ENCODE results near the gene PI16.

The PI16 gene

GRCh38 chr6:36999061-36999750 is 44.7 kb downstream of the PI16 start:
- peak in 30 of 58 donors; percentile 13 to 67 (median 38) for DNase-seq

GRCh38 chr6:36999751-37000125 is 45.2 kb downstream of the PI16 start:
- no peak for DNase-seq

- DNase-seq: no peak
Measured at GRCh38 chr6:37004044-37004980, 49.8 kb downstream of the PI16 start.

GRCh38 chr6:37005061-37005810 is 50.7 kb downstream of the PI16 start, which contains the start of gene FGD2:
Gene FGD2 (plus strand): TSS chr6:37005655. CDS start chr6:37005818, 163 bp downstream.
- DNase-seq: peak in 1 of 58 donors; percentile 16

GRCh38 chr6:37005827-37006567 is 51.5 kb downstream of the PI16 start:
- DNase-seq: no peak

- DNase-seq: no peak
Measured at GRCh38 chr6:37006793-37007339, 52.3 kb downstream of the PI16 start.

- DNase-seq: peak in 11 of 58 donors; percentile 13 to 44 (median 24)
Measured at GRCh38 chr6:37007340-37008043, 53.0 kb downstream of the PI16 start.

- DNase-seq: peak in 1 of 58 donors; percentile 41
Measured at GRCh38 chr6:37008484-37009465, 54.2 kb downstream of the PI16 start.

- DNase-seq: no peak
Measured at GRCh38 chr6:37010402-37010892, 55.9 kb downstream of the PI16 start.

- no peak for DNase-seq
Measured at GRCh38 chr6:37011656-37012378, 57.3 kb downstream of the PI16 start.

GRCh38 chr6:37013516-37014491 is 59.3 kb downstream of the PI16 start:
- no peak for DNase-seq
